ENCODE results near the gene ACP2. TPM values are rescaled to one million over a fixed set of nuclear protein-coding genes. Genes with fewer than 3 reads are reported as not detected.

The ACP2 gene
- total RNA-seq, 1 experiment from 2014 or later = 23.5 TPM

GRCh38 chr11:47261291-47261800 lies 12.7 kb upstream of the ACP2 start:
- CTCF ChIA-PET = interaction anchor here (0.7 kb wide), 1 partner anchor 105 kb away, joined by 5 read pairs; no protein-coding TSS in a partner anchor
- no peaks in the 10 kb centered on the region for H3K9me3 Mint-ChIP-seq (ENCODE audit: low read depth, unreplicated experiment)

DNA sequence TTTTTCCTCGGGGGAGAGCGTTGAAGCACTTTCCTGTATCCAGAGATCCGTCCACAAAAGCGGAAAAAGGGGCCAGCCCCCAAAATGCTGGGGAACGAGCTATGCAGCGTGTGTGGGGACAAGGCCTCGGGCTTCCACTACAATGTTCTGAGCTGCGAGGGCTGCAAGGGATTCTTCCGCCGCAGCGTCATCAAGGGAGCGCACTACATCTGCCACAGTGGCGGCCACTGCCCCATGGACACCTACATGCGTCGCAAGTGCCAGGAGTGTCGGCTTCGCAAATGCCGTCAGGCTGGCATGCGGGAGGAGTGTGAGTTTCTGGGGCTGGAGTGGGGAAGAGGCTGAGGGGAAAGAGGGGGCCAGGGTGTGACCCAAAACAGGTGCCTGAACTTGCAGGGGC lies 11.8 kb upstream of the ACP2 start:
- H3K4me1 Mint-ChIP-seq (ENCODE audit: low read depth, unreplicated experiment) = peaks cover 31% of the 10 kb centered on the region
- no peak overlapping the region for H3K27ac Mint-ChIP-seq (ENCODE audit: unreplicated experiment)
- TF ChIP-seq, protein P1, sequence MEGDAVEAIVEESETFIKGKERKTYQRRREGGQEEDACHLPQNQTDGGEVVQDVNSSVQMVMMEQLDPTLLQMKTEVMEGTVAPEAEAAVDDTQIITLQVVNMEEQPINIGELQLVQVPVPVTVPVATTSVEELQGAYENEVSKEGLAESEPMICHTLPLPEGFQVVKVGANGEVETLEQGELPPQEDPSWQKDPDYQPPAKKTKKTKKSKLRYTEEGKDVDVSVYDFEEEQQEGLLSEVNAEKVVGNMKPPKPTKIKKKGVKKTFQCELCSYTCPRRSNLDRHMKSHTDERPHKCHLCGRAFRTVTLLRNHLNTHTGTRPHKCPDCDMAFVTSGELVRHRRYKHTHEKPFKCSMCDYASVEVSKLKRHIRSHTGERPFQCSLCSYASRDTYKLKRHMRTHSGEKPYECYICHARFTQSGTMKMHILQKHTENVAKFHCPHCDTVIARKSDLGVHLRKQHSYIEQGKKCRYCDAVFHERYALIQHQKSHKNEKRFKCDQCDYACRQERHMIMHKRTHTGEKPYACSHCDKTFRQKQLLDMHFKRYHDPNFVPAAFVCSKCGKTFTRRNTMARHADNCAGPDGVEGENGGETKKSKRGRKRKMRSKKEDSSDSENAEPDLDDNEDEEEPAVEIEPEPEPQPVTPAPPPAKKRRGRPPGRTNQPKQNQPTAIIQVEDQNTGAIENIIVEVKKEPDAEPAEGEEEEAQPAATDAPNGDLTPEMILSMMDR (IDR thresholded peaks at IDR 0.05; ENCODE audit: unreplicated experiment) = no peak
- CTCF ChIA-PET = interaction anchor here (1.5 to 1.8 kb wide), 2 partner anchors 46 to 53 kb away, joined by 3 to 6 read pairs; partner anchors contain the start of gene DDB2
- BruUV-seq (replicated peaks) = no TSS peak
- intact Hi-C loops (cut with micrococcal nuclease; ENCODE audit: unreplicated experiment) = no loop called here
- no peaks in the 10 kb centered on the region for H3K27me3 Mint-ChIP-seq (ENCODE audit: unreplicated experiment)
- peaks cover 5% of the 10 kb centered on the region for H3K36me3 Mint-ChIP-seq (ENCODE audit: insufficient read depth, unreplicated experiment)
- no peaks in the 10 kb centered on the region for H3K9me3 Mint-ChIP-seq (ENCODE audit: low read depth, unreplicated experiment)
- DNase-seq = no peak
- H3K4me3 Mint-ChIP-seq (ENCODE audit: low read depth, unreplicated experiment) = no peak overlapping the region

More at GRCh38 chr11:47261291-47261800, 12.7 kb upstream of the ACP2 start:
- Mint-ChIP-seq H3K36me3 (ENCODE audit: insufficient read depth, unreplicated experiment) (peaks cover 5% of the 10 kb centered on the region), H3K27ac (ENCODE audit: unreplicated experiment) (no peak overlapping the region), H3K27me3 (ENCODE audit: unreplicated experiment) (no peaks in the 10 kb centered on the region), H3K4me1 (ENCODE audit: low read depth, unreplicated experiment) (peaks cover 26% of the 10 kb centered on the region), H3K4me3 (ENCODE audit: low read depth, unreplicated experiment) (no peak overlapping the region)
- BruUV-seq (replicated peaks) = no TSS peak
- TF ChIP-seq, protein P1 (IDR thresholded peaks at IDR 0.05; ENCODE audit: unreplicated experiment) = no peak
- DNase-seq = no peak
- intact Hi-C loops (cut with micrococcal nuclease; ENCODE audit: unreplicated experiment) = no loop called here

GRCh38 chr11:47259232-47259977 lies 10.8 kb upstream of the ACP2 start:
- Mint-ChIP-seq H3K4me1 (ENCODE audit: low read depth, unreplicated experiment) (peaks cover 41% of the 10 kb centered on the region), H3K9me3 (ENCODE audit: low read depth, unreplicated experiment) (no peaks in the 10 kb centered on the region), H3K27me3 (ENCODE audit: unreplicated experiment) (no peaks in the 10 kb centered on the region), H3K27ac (ENCODE audit: unreplicated experiment) (peak overlapping the region; percentile 53), H3K36me3 (ENCODE audit: insufficient read depth, unreplicated experiment) (peaks cover 5% of the 10 kb centered on the region), H3K4me3 (ENCODE audit: low read depth, unreplicated experiment) (peak overlapping the region; percentile 28)
- TF ChIP-seq, protein P1 (IDR thresholded peaks at IDR 0.05; ENCODE audit: unreplicated experiment) = peak; percentile 53
- DNase-seq = peak; percentile 51
- BruUV-seq (replicated peaks) = no TSS peak
- intact Hi-C loops (cut with micrococcal nuclease; ENCODE audit: unreplicated experiment) = loop anchor here (2.0 to 10.0 kb wide), 4 partner anchors 42 to 95 kb away; partner anchors contain the start of genes ARFGAP2 and MYBPC3
- CTCF ChIA-PET = interaction anchor here (0.5 to 2.7 kb wide), 16 partner anchors 9 to 106 kb away, joined by 3 to 22 read pairs (median 6); partner anchors contain the start of genes ACP2, ARFGAP2, DDB2 and MADD

GRCh38 chr11:47258317-47258902 lies 9.8 kb upstream of the ACP2 start:
- no peak overlapping the region for H3K27ac Mint-ChIP-seq (ENCODE audit: unreplicated experiment)
- H3K9me3 Mint-ChIP-seq (ENCODE audit: low read depth, unreplicated experiment) = no peaks in the 10 kb centered on the region
- H3K4me1 Mint-ChIP-seq (ENCODE audit: low read depth, unreplicated experiment) = peaks cover 43% of the 10 kb centered on the region
- no peak for DNase-seq
- TF ChIP-seq, protein P1 (IDR thresholded peaks at IDR 0.05; ENCODE audit: unreplicated experiment) = no peak
- H3K4me3 Mint-ChIP-seq (ENCODE audit: low read depth, unreplicated experiment) = no peak overlapping the region
- H3K36me3 Mint-ChIP-seq (ENCODE audit: insufficient read depth, unreplicated experiment) = peaks cover 5% of the 10 kb centered on the region
- CTCF ChIA-PET = interaction anchor here (0.5 to 2.7 kb wide), 11 partner anchors 10 to 96 kb away, joined by 3 to 22 read pairs (median 8); partner anchors contain the start of genes ACP2, ARFGAP2, DDB2 and MADD
- intact Hi-C loops (cut with micrococcal nuclease; ENCODE audit: unreplicated experiment) = loop anchor here (2.0 to 10.0 kb wide), 4 partner anchors 41 to 96 kb away; partner anchors contain the start of genes ARFGAP2 and MYBPC3
- no peaks in the 10 kb centered on the region for H3K27me3 Mint-ChIP-seq (ENCODE audit: unreplicated experiment)
- BruUV-seq (replicated peaks) = no TSS peak
